ENCODE results near the gene MRFAP1L1. TPM values are rescaled to one million over a fixed set of nuclear protein-coding genes. Genes with fewer than 3 reads are reported as not detected.
A peak's percentile ranks its signal among the peaks of the same experiment; 100 is the strongest.

Gene MRFAP1L1
- total and polyA plus RNA-seq, 9 of the 15 experiments (the other 6 are each of a cell fraction or from before 2014, with no cell fraction given) = 37.6 to 111 (median 83.8) TPM

DNA sequence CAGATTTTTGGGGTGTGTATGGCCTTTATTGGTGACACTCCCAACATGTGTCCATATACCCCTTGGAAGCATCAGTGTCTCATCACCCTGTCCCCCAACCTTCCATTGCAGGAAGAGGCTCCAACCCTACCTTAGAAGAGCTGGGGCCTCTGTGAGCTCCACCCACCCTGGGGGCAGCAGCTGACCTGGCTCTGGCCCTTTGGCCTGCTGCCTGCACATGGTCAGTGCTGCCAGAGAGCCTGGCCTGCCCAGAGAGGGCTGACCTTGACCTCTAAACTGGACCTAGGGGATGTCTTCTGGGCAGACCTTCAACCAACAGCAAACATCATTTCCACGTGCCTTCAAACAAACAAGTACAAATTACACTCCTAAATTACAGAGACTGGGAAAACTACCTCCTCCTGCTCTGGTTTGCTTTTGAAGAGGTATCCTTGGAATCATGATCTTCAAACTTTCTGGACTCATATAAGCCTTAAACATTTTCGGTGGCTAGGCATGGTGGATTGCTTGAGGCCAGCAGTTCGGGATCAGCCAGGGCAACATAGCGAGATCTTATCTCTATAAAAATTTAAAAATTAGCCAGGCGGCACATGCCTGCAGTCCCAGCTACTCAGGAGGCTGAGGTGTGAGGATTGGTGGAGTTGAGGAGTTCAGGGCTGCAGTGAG is 45.6 kb upstream of the MRFAP1L1 start:
- intact Hi-C loops (cut with micrococcal nuclease) (no loop called here), in situ Hi-C loops (cut with MboI) (no loop called here)
- 50% methylated on average over 5 of the region's 5 CpGs for WGBS (ENCODE audit: insufficient coverage, low coverage, missing lambda C conversion rate)
- DNase-seq (ENCODE audit: extremely low read depth in 1 of 4, low spot score in 3 of 4) = peak in 1 of 4 experiments; percentile 46
- Histone ChIP-seq H3K4me1 (replicated peaks in 1 of 2; ENCODE audit: control insufficient read depth in 2 of 2, insufficient read depth in 2 of 2, low read length in 2 of 2) (peaks cover 44 to 46% of the 10 kb centered on the region in 2 experiments), H3K4me3 (no peak overlapping the region), H3K4me2 (ENCODE audit: insufficient read depth, low read length) (no peak overlapping the region), H3K9me3 (replicated peaks; ENCODE audit: control insufficient read depth, insufficient read depth, low read depth, low read length) (no peaks in the 10 kb centered on the region), H3K9ac (ENCODE audit: insufficient read depth in 1 of 2, low read depth in 2 of 2, low read length in 2 of 2) (peak overlapping the region; percentile 2 to 72; a peak in 2 of 4 replicates), H3K27ac (ENCODE audit: extremely low read depth, low read depth, low read length) (peak overlapping the region; percentile 42), H4K20me1 (replicated peaks; ENCODE audit: control insufficient read depth, insufficient read depth, low read length) (no peaks in the 10 kb centered on the region), H2AFZ (ENCODE audit: low read depth, low read length) (peak overlapping the region; percentile 45), H3K79me2 (ENCODE audit: control insufficient read depth, insufficient read depth, low read length) (no peaks in the 10 kb centered on the region), H3K36me3 (ENCODE audit: control insufficient read depth, insufficient read depth, low read length) (no peaks in the 10 kb centered on the region), H3K27me3 (ENCODE audit: control insufficient read depth in 2 of 2, insufficient read depth in 2 of 2, low read length in 2 of 2) (no peaks in the 10 kb centered on the region), H3K9me1 (ENCODE audit: control insufficient read depth, insufficient read depth, low read length) (no peaks in the 10 kb centered on the region)
- ChIA-PET CTCF (ENCODE audit: low intra/inter-chr PET ratio) (interaction anchor here (0.5 kb wide), 1 partner anchor 154 kb away, joined by 4 read pairs; the partner anchor contains the start of gene TBC1D14), POLR2A (interaction anchor here (0.6 kb wide), 1 partner anchor 13 kb away, joined by 3 read pairs; no protein-coding TSS in a partner anchor)
- peak; percentile 19; the same call in 2 of the 3 replicates for ATAC-seq
- BruUV-seq (replicated peaks) = no TSS peak
- no peak for FAIRE-seq
- TF ChIP-seq ZNF592 (IDR thresholded peaks at IDR 0.05) (peak; percentile 71; the same call in 1 of the 2 replicates), WHSC1 (IDR thresholded peaks at IDR 0.05; ENCODE audit: low read length) (no peak), NR4A1 (CRISPR knock-in tag; IDR thresholded peaks at IDR 0.05) (no peak), NR4A1 (tag; IDR thresholded peaks at IDR 0.05) (peak; percentile 36; the same call in 1 of the 2 replicates), ZNF395 (CRISPR knock-in tag; IDR thresholded peaks at IDR 0.05) (no peak), ZNF197 (CRISPR knock-in tag; IDR thresholded peaks at IDR 0.05; ENCODE audit: low read depth) (no peak)
- TF ChIP-seq, protein P1, sequence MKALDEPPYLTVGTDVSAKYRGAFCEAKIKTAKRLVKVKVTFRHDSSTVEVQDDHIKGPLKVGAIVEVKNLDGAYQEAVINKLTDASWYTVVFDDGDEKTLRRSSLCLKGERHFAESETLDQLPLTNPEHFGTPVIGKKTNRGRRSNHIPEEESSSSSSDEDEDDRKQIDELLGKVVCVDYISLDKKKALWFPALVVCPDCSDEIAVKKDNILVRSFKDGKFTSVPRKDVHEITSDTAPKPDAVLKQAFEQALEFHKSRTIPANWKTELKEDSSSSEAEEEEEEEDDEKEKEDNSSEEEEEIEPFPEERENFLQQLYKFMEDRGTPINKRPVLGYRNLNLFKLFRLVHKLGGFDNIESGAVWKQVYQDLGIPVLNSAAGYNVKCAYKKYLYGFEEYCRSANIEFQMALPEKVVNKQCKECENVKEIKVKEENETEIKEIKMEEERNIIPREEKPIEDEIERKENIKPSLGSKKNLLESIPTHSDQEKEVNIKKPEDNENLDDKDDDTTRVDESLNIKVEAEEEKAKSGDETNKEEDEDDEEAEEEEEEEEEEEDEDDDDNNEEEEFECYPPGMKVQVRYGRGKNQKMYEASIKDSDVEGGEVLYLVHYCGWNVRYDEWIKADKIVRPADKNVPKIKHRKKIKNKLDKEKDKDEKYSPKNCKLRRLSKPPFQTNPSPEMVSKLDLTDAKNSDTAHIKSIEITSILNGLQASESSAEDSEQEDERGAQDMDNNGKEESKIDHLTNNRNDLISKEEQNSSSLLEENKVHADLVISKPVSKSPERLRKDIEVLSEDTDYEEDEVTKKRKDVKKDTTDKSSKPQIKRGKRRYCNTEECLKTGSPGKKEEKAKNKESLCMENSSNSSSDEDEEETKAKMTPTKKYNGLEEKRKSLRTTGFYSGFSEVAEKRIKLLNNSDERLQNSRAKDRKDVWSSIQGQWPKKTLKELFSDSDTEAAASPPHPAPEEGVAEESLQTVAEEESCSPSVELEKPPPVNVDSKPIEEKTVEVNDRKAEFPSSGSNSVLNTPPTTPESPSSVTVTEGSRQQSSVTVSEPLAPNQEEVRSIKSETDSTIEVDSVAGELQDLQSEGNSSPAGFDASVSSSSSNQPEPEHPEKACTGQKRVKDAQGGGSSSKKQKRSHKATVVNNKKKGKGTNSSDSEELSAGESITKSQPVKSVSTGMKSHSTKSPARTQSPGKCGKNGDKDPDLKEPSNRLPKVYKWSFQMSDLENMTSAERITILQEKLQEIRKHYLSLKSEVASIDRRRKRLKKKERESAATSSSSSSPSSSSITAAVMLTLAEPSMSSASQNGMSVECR (CRISPR knock-in tag; IDR thresholded peaks at IDR 0.05) = no peak
- TF ChIP-seq, protein P2, sequence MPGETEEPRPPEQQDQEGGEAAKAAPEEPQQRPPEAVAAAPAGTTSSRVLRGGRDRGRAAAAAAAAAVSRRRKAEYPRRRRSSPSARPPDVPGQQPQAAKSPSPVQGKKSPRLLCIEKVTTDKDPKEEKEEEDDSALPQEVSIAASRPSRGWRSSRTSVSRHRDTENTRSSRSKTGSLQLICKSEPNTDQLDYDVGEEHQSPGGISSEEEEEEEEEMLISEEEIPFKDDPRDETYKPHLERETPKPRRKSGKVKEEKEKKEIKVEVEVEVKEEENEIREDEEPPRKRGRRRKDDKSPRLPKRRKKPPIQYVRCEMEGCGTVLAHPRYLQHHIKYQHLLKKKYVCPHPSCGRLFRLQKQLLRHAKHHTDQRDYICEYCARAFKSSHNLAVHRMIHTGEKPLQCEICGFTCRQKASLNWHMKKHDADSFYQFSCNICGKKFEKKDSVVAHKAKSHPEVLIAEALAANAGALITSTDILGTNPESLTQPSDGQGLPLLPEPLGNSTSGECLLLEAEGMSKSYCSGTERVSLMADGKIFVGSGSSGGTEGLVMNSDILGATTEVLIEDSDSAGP (CRISPR knock-in tag; IDR thresholded peaks at IDR 0.05) = no peak
